Heart left ventricle (tissue), 16 donors: Measurements from ENCODE around the gene ITGB3. TPM values are rescaled to one million over a fixed set of nuclear protein-coding genes. Genes with fewer than 3 reads are reported as not detected.

Source experiments
- ATAC-seq, 4 donors: fragments of 200-7000 bp; cut with Tn5 transposase; one replicate each; pipeline ENCODE4 v1.9.1; 2020 to 2022; ENCODE audit warnings: moderate library complexity in 4 of 4, mild to moderate bottlenecking in 3 of 4, moderate number of reproducible peaks in 1 of 4
- DNase-seq, 5 donors: peaks; one replicate each; pipeline ENCODE4 v3.0.0-alpha.2; 2020
- H3K27ac ChIP-seq, 12 donors: fragments of 200-600 bp; sonication (generic) in 4 of 12; one replicate each; pipeline versions ENCODE4 v1.5.0 to v1.8.0; 2016 to 2022; ENCODE audit warnings: mild to moderate bottlenecking in 2 of 12
- H3K27me3 ChIP-seq, 9 donors: fragments of 200-600 bp; sonication (generic) in 2 of 9; one replicate each; pipeline versions ENCODE4 v1.5.1 to v1.8.0; 2016 to 2022; ENCODE audit warnings: mild to moderate bottlenecking in 3 of 9
- H3K36me3 ChIP-seq, 9 donors: fragments of 200-600 bp; sonication (generic) in 2 of 9; one replicate each; pipeline versions ENCODE4 v1.5.0 to v1.8.0; 2018 to 2022; ENCODE audit warnings: mild to moderate bottlenecking in 2 of 9
- H3K4me1 ChIP-seq, 12 donors: fragments of 200-600 bp; sonication (generic) in 4 of 12; one replicate each; pipeline versions ENCODE4 v1.5.0 to v1.8.0; 2016 to 2022; ENCODE audit warnings: mild to moderate bottlenecking in 3 of 12
- H3K4me3 ChIP-seq, 12 donors: fragments of 200-600 bp; sonication (generic) in 4 of 12; one replicate each; pipeline versions ENCODE4 v1.5.0 to v1.8.0; 2017 to 2022; ENCODE audit warnings: mild to moderate bottlenecking in 9 of 12, moderate library complexity in 4 of 12
- H3K9me3 ChIP-seq, 12 donors: fragments of 200-600 bp; sonication (generic) in 4 of 12; one replicate each; pipeline versions ENCODE4 v1.5.0 to v1.8.0; 2016 to 2022; ENCODE audit warnings: mild to moderate bottlenecking in 1 of 12
- POLR2A ChIP-seq, 2 donors: fragments of 450-650 bp; IDR thresholded peaks; one replicate each; pipeline ENCODE4 v1.6.1; 2017; ENCODE audit warnings: antibody characterized with exemption in 2 of 2, mild to moderate bottlenecking in 2 of 2, moderate library complexity in 2 of 2
- whole genome bisulfite sequencing, 4 donors: extraction: QIAGEN DNeasy Blood & Tissue Kit in 2 of 4; methylation state at CpG; one replicate each; pipeline versions ENCODE4 v1.1.5 to v1.1.7; 2013 to 2018; 5-methylcytosine and 5-hydroxymethylcytosine counted together
- intact Hi-C, 10 donors: fragments of 100-400 bp; cut with DNase I; formaldehyde crosslinking; loops; one replicate each; pipeline versions ENCODE4 v1.11.1 to v1.14.2; 2022
- polyA plus RNA-seq, 2 donors: library from polyadenylated mRNA; stranded (reverse); fragments of 200-250 nt; gene quantifications; one replicate each; pipeline ENCODE4 v1.2.3, GENCODE V29; 2013
- total RNA-seq, 9 donors: library from RNA; depleted of rRNA in 2 of 9; stranded (reverse); fragments of >200 nt in 2 of 9; fragmentation: NEBNext Ultra II Directional in 3 of 9; extraction: Animal tissue kit (Norgen Biotek cat#: 25700) in 3 of 9; gene quantifications; one replicate each; pipeline versions ENCODE4 v1.1.0 to v1.2.4, GENCODE V29; 2016 to 2023
- TF ChIP-seq, protein P1 (sequence below), 12 donors: fragments of 200-600 bp; sonication (generic) in 4 of 12; IDR thresholded peaks; one replicate each; pipeline versions ENCODE4 v1.5.0 to v1.8.0; 2018 to 2022; ENCODE audit warnings: antibody characterized with exemption in 12 of 12, mild to moderate bottlenecking in 5 of 12
- donor health status: ischemic (EF 13 %, LVEDD 7.1; RV severe dilation, severe dysfunction).
- donor health status: healthy with polysubstance abuse.
- donor health status: DM: no; HTN: yes; CAD: no.
- donor health status: DM: no; HTN: no; CAD: no.
- donor health status: ischemic (EF 25% LVEDD 6.9; RV normal size, moderate dysfunction).
- donor health status: ischemic (EF 25% LVEDD 5.7; RV mildly dilated, moderate dysfunction).
- donor health status: healthy.
- donor health status: DM: yes; HTN: yes; CAD: no.
- donor health status: ischemic (EF 35%, LVEDD 5.7; RV mildly dilated, moderate dysfunction).
- donor health status: nonischemic (EF 11% LVEDD 7.7; RV severe dilation, severe dysfunction).
- donor health status: DM: yes; HTN: yes; CAD: no.
- donor health status: PGD.
- donor health status: ischemic (EF 29% LVEDD 5.4; RV normal size, mild dysfunction).
- donor health status: nonischemic (EF 23%, LVEDD 6.1; RV moderate dilation, normal function).

Gene ITGB3
- total and polyA plus RNA-seq, 11 donors: 1.3 to 14.8 (median 4.8) TPM

GRCh38 chr17:47232465-47232864, 21.2 kb upstream of the ITGB3 start:
- DNase-seq: no peak
- Histone ChIP-seq H3K27ac (no peak overlapping the region), H3K36me3 (no peaks in the 10 kb centered on the region), H3K9me3 (peaks cover 0 to 4% (median 0%) of the 10 kb centered on the region in 12 donors), H3K4me1 (peaks cover 0 to 18% (median 5%) of the 10 kb centered on the region in 12 donors), H3K4me3 (no peak overlapping the region), H3K27me3 (no peaks in the 10 kb centered on the region)
- ATAC-seq: no peak
- intact Hi-C loops: loop anchor here in 4 of 10 donors (5.0 to 10.0 kb wide), 3 partner anchors 35 to 382 kb away; no protein-coding TSS in a partner anchor
- TF ChIP-seq, protein P1, sequence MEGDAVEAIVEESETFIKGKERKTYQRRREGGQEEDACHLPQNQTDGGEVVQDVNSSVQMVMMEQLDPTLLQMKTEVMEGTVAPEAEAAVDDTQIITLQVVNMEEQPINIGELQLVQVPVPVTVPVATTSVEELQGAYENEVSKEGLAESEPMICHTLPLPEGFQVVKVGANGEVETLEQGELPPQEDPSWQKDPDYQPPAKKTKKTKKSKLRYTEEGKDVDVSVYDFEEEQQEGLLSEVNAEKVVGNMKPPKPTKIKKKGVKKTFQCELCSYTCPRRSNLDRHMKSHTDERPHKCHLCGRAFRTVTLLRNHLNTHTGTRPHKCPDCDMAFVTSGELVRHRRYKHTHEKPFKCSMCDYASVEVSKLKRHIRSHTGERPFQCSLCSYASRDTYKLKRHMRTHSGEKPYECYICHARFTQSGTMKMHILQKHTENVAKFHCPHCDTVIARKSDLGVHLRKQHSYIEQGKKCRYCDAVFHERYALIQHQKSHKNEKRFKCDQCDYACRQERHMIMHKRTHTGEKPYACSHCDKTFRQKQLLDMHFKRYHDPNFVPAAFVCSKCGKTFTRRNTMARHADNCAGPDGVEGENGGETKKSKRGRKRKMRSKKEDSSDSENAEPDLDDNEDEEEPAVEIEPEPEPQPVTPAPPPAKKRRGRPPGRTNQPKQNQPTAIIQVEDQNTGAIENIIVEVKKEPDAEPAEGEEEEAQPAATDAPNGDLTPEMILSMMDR (IDR thresholded peaks at IDR 0.05): no peak
- TF ChIP-seq POLR2A (IDR thresholded peaks at IDR 0.05): no peak
- 89 to 100% (median 96%) methylated on average over 2 of the region's 2 CpGs for WGBS, 4 donors

GRCh38 chr17:47235506-47235905, 18.1 kb upstream of the ITGB3 start:
- Histone ChIP-seq H3K9me3 (peaks cover 0 to 4% (median 0%) of the 10 kb centered on the region in 12 donors), H3K4me3 (no peak overlapping the region), H3K36me3 (no peaks in the 10 kb centered on the region), H3K27me3 (no peaks in the 10 kb centered on the region), H3K4me1 (peaks cover 4 to 20% (median 13%) of the 10 kb centered on the region in 12 donors), H3K27ac (no peak overlapping the region)
- intact Hi-C loops: loop anchor here in 2 of 10 donors (10.0 kb wide), 1 partner anchor 379 kb away; no protein-coding TSS in a partner anchor
- TF ChIP-seq, protein P1 (IDR thresholded peaks at IDR 0.05): no peak
- no peak for TF ChIP-seq POLR2A (IDR thresholded peaks at IDR 0.05)
- no peak for DNase-seq
- WGBS, 4 donors: 94 to 96% (median 95%) methylated on average over 3 of the region's 3 CpGs
- no peak for ATAC-seq

GRCh38 chr17:47235923-47236322, 17.7 kb upstream of the ITGB3 start:
- Histone ChIP-seq H3K27me3 (no peaks in the 10 kb centered on the region), H3K9me3 (peaks cover 0 to 4% (median 0%) of the 10 kb centered on the region in 12 donors), H3K4me3 (no peak overlapping the region), H3K27ac (no peak overlapping the region), H3K4me1 (peaks cover 4 to 22% (median 16%) of the 10 kb centered on the region in 12 donors), H3K36me3 (no peaks in the 10 kb centered on the region)
- TF ChIP-seq POLR2A (IDR thresholded peaks at IDR 0.05): no peak
- TF ChIP-seq, protein P1 (IDR thresholded peaks at IDR 0.05): no peak
- intact Hi-C loops: loop anchor here in 2 of 10 donors (10.0 kb wide), 1 partner anchor 379 kb away; no protein-coding TSS in a partner anchor
- ATAC-seq: no peak
- no peak for DNase-seq
- WGBS, 4 donors: 93 to 97% (median 96%) methylated on average over 2 of the region's 2 CpGs

GRCh38 chr17:47237841-47238240, 15.8 kb upstream of the ITGB3 start:
- DNase-seq: no peak
- intact Hi-C loops: loop anchor here in 2 of 10 donors (10.0 kb wide), 1 partner anchor 377 kb away; no protein-coding TSS in a partner anchor
- WGBS, 4 donors: 92 to 100% (median 95%) methylated on average over 5 to 7 of the region's 7 CpGs

More at GRCh38 chr17:47237841-47238240, 15.8 kb upstream of the ITGB3 start:
- TF ChIP-seq, protein P1 (IDR thresholded peaks at IDR 0.05): no peak
- TF ChIP-seq POLR2A (IDR thresholded peaks at IDR 0.05): no peak
- no peak overlapping the region for H3K27ac ChIP-seq
- H3K4me1 ChIP-seq: peaks cover 4 to 23% (median 16%) of the 10 kb centered on the region in 12 donors
- peaks cover 0 to 4% (median 0%) of the 10 kb centered on the region in 12 donors for H3K9me3 ChIP-seq
- no peaks in the 10 kb centered on the region for H3K36me3 ChIP-seq
- no peak for ATAC-seq
- H3K4me3 ChIP-seq: no peak overlapping the region
- no peaks in the 10 kb centered on the region for H3K27me3 ChIP-seq
